Measurements from ENCODE around the gene USH1C. TPM values are rescaled to one million over a fixed set of nuclear protein-coding genes. Genes with fewer than 3 reads are reported as not detected.
A peak's percentile ranks its signal among the peaks of the same experiment; 100 is the strongest.

The USH1C gene
- total RNA-seq, 1 donor from 2014 or later: 1.4 TPM

DNA sequence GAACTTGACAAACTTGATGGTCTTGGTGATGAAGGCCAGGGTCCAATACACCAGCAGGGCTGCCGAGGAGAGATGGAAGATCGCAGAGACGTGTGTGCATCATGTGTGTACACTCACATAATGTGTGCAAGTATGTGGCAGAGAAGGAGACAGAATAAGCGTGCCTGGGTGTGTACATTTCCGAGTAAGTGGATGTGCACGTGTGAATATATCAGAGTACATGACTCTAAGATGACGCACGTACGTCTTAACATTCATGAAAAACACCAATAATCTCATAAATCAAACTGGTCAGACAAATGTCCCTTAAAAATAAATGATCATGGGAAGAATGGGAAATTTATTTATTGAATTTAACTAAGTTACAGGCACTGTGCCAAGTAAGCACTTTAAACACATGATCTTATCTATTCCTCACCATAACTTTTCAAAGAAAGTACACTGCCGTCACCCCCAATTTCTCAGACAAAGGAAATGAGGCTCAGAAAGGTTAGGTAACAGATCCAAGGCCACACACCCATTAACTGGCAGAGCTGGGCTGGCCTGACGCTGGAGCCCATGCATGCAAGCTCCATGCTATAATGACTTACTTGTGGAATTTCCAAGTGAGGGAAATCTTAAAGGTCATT, 80.6 kb downstream of the USH1C start:
- no peak overlapping the region for H3K27ac Mint-ChIP-seq (ENCODE audit: unreplicated experiment)
- peaks cover 7% of the 10 kb centered on the region for H3K27me3 Mint-ChIP-seq (ENCODE audit: unreplicated experiment)
- H3K4me3 Mint-ChIP-seq (ENCODE audit: unreplicated experiment): no peak overlapping the region
- H3K9me3 Mint-ChIP-seq (ENCODE audit: unreplicated experiment): no peaks in the 10 kb centered on the region
- H3K36me3 Mint-ChIP-seq (ENCODE audit: low read depth, unreplicated experiment): no peaks in the 10 kb centered on the region
- TF ChIP-seq, protein P1, sequence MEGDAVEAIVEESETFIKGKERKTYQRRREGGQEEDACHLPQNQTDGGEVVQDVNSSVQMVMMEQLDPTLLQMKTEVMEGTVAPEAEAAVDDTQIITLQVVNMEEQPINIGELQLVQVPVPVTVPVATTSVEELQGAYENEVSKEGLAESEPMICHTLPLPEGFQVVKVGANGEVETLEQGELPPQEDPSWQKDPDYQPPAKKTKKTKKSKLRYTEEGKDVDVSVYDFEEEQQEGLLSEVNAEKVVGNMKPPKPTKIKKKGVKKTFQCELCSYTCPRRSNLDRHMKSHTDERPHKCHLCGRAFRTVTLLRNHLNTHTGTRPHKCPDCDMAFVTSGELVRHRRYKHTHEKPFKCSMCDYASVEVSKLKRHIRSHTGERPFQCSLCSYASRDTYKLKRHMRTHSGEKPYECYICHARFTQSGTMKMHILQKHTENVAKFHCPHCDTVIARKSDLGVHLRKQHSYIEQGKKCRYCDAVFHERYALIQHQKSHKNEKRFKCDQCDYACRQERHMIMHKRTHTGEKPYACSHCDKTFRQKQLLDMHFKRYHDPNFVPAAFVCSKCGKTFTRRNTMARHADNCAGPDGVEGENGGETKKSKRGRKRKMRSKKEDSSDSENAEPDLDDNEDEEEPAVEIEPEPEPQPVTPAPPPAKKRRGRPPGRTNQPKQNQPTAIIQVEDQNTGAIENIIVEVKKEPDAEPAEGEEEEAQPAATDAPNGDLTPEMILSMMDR (IDR thresholded peaks at IDR 0.05; ENCODE audit: unreplicated experiment): no peak
- H3K4me1 Mint-ChIP-seq (ENCODE audit: unreplicated experiment): peaks cover 6% of the 10 kb centered on the region
- DNase-seq (ENCODE audit: low spot score): no peak

GRCh38 chr11:17462940-17463339, 81.3 kb downstream of the USH1C start:
- H3K4me1 Mint-ChIP-seq (ENCODE audit: unreplicated experiment): peaks cover 14% of the 10 kb centered on the region

GRCh38 chr11:17460406-17460805, 83.8 kb downstream of the USH1C start:
- H3K36me3 Mint-ChIP-seq (ENCODE audit: low read depth, unreplicated experiment): no peaks in the 10 kb centered on the region
- no peak overlapping the region for H3K27ac Mint-ChIP-seq (ENCODE audit: unreplicated experiment)
- H3K27me3 Mint-ChIP-seq (ENCODE audit: unreplicated experiment): peaks cover 9% of the 10 kb centered on the region
- H3K4me1 Mint-ChIP-seq (ENCODE audit: unreplicated experiment): peaks cover 27% of the 10 kb centered on the region
- DNase-seq (ENCODE audit: low spot score): no peak
- H3K9me3 Mint-ChIP-seq (ENCODE audit: unreplicated experiment): no peaks in the 10 kb centered on the region
- no peak overlapping the region for H3K4me3 Mint-ChIP-seq (ENCODE audit: unreplicated experiment)
- TF ChIP-seq, protein P1 (IDR thresholded peaks at IDR 0.05; ENCODE audit: unreplicated experiment): no peak

More at GRCh38 chr11:17462940-17463339, 81.3 kb downstream of the USH1C start:
- DNase-seq (ENCODE audit: low spot score): no peak
- H3K4me3 Mint-ChIP-seq (ENCODE audit: unreplicated experiment): no peak overlapping the region
- peaks cover 7% of the 10 kb centered on the region for H3K27me3 Mint-ChIP-seq (ENCODE audit: unreplicated experiment)
- no peaks in the 10 kb centered on the region for H3K9me3 Mint-ChIP-seq (ENCODE audit: unreplicated experiment)
- H3K27ac Mint-ChIP-seq (ENCODE audit: unreplicated experiment): no peak overlapping the region
- TF ChIP-seq, protein P1 (IDR thresholded peaks at IDR 0.05; ENCODE audit: unreplicated experiment): no peak
- H3K36me3 Mint-ChIP-seq (ENCODE audit: low read depth, unreplicated experiment): no peaks in the 10 kb centered on the region

GRCh38 chr11:17459236-17459896, 84.8 kb downstream of the USH1C start:
- no peak for DNase-seq (ENCODE audit: low spot score)
- Mint-ChIP-seq H3K4me1 (ENCODE audit: unreplicated experiment) (peaks cover 27% of the 10 kb centered on the region), H3K36me3 (ENCODE audit: low read depth, unreplicated experiment) (no peaks in the 10 kb centered on the region), H3K9me3 (ENCODE audit: unreplicated experiment) (no peaks in the 10 kb centered on the region), H3K27me3 (ENCODE audit: unreplicated experiment) (peaks cover 11% of the 10 kb centered on the region), H3K4me3 (ENCODE audit: unreplicated experiment) (no peak overlapping the region), H3K27ac (ENCODE audit: unreplicated experiment) (no peak overlapping the region)
- TF ChIP-seq, protein P1 (IDR thresholded peaks at IDR 0.05; ENCODE audit: unreplicated experiment): no peak

- H3K4me3 Mint-ChIP-seq (ENCODE audit: unreplicated experiment): no peak overlapping the region
- H3K36me3 Mint-ChIP-seq (ENCODE audit: low read depth, unreplicated experiment): no peaks in the 10 kb centered on the region
- DNase-seq (ENCODE audit: low spot score): peak; percentile 22
- no peaks in the 10 kb centered on the region for H3K9me3 Mint-ChIP-seq (ENCODE audit: unreplicated experiment)
- H3K27me3 Mint-ChIP-seq (ENCODE audit: unreplicated experiment): peaks cover 8% of the 10 kb centered on the region
- peak overlapping the region; percentile 87 for H3K27ac Mint-ChIP-seq (ENCODE audit: unreplicated experiment)
- peaks cover 27% of the 10 kb centered on the region for H3K4me1 Mint-ChIP-seq (ENCODE audit: unreplicated experiment)
- TF ChIP-seq, protein P1 (IDR thresholded peaks at IDR 0.05; ENCODE audit: unreplicated experiment): no peak
These were observed 85.9 kb downstream of the USH1C start for GRCh38 chr11:17458268-17458667.
